ENCODE data around the gene MYZAP.

DNA sequence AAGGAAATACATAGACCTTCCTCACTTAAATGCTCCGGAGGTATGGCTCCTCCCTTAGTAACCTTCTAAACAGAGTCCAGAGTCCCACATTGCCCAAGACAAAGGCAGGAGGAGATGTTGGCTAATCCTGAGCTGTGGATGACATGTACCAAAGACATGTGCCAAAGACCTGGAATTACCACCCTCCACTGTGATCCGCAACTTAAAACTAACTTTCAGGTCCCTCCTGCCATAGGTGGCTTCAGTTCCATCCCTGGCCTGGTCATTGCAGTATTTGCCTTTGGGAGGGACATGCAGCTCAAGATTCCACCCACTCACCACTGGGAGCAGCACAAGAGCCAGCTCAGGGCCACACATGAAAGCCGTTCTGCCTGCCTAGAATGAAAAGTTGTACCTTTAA, 28.0 kb downstream of the MYZAP start:
- TF ChIP-seq ARNTL (CRISPR knock-in tag; IDR thresholded peaks at IDR 0.05; ENCODE audit: borderline replicate concordance, low read depth) (no peak), CSDC2 (CRISPR knock-in tag; IDR thresholded peaks at IDR 0.05) (no peak), ESRRG (CRISPR knock-in tag; IDR thresholded peaks at IDR 0.05) (no peak), BACH2 (CRISPR knock-in tag; IDR thresholded peaks at IDR 0.05; ENCODE audit: borderline replicate concordance) (no peak), ISL1 (CRISPR knock-in tag; IDR thresholded peaks at IDR 0.05) (no peak), ZNF8 (CRISPR knock-in tag; IDR thresholded peaks at IDR 0.05) (no peak), PPARA (CRISPR knock-in tag; IDR thresholded peaks at IDR 0.05; ENCODE audit: borderline replicate concordance) (no peak), RARB (CRISPR knock-in tag; IDR thresholded peaks at IDR 0.05) (no peak), OSR1 (CRISPR knock-in tag; IDR thresholded peaks at IDR 0.05) (no peak)
- TF ChIP-seq, protein P1, sequence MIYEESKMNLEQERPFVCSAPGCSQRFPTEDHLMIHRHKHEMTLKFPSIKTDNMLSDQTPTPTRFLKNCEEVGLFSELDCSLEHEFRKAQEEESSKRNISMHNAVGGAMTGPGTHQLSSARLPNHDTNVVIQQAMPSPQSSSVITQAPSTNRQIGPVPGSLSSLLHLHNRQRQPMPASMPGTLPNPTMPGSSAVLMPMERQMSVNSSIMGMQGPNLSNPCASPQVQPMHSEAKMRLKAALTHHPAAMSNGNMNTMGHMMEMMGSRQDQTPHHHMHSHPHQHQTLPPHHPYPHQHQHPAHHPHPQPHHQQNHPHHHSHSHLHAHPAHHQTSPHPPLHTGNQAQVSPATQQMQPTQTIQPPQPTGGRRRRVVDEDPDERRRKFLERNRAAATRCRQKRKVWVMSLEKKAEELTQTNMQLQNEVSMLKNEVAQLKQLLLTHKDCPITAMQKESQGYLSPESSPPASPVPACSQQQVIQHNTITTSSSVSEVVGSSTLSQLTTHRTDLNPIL (CRISPR knock-in tag; IDR thresholded peaks at IDR 0.05; ENCODE audit: low read depth): no peak
- TF ChIP-seq, protein P2, sequence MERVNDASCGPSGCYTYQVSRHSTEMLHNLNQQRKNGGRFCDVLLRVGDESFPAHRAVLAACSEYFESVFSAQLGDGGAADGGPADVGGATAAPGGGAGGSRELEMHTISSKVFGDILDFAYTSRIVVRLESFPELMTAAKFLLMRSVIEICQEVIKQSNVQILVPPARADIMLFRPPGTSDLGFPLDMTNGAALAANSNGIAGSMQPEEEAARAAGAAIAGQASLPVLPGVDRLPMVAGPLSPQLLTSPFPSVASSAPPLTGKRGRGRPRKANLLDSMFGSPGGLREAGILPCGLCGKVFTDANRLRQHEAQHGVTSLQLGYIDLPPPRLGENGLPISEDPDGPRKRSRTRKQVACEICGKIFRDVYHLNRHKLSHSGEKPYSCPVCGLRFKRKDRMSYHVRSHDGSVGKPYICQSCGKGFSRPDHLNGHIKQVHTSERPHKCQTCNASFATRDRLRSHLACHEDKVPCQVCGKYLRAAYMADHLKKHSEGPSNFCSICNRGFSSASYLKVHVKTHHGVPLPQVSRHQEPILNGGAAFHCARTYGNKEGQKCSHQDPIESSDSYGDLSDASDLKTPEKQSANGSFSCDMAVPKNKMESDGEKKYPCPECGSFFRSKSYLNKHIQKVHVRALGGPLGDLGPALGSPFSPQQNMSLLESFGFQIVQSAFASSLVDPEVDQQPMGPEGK (CRISPR knock-in tag; IDR thresholded peaks at IDR 0.05; ENCODE audit: borderline replicate concordance): no peak
- TF ChIP-seq, protein P3, sequence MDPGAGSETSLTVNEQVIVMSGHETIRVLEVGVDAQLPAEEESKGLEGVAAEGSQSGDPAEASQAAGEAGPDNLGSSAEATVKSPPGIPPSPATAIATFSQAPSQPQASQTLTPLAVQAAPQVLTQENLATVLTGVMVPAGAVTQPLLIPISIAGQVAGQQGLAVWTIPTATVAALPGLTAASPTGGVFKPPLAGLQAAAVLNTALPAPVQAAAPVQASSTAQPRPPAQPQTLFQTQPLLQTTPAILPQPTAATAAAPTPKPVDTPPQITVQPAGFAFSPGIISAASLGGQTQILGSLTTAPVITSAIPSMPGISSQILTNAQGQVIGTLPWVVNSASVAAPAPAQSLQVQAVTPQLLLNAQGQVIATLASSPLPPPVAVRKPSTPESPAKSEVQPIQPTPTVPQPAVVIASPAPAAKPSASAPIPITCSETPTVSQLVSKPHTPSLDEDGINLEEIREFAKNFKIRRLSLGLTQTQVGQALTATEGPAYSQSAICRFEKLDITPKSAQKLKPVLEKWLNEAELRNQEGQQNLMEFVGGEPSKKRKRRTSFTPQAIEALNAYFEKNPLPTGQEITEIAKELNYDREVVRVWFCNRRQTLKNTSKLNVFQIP (CRISPR knock-in tag; IDR thresholded peaks at IDR 0.05; ENCODE audit: borderline replicate concordance, low read depth): no peak
- TF ChIP-seq, protein P4, sequence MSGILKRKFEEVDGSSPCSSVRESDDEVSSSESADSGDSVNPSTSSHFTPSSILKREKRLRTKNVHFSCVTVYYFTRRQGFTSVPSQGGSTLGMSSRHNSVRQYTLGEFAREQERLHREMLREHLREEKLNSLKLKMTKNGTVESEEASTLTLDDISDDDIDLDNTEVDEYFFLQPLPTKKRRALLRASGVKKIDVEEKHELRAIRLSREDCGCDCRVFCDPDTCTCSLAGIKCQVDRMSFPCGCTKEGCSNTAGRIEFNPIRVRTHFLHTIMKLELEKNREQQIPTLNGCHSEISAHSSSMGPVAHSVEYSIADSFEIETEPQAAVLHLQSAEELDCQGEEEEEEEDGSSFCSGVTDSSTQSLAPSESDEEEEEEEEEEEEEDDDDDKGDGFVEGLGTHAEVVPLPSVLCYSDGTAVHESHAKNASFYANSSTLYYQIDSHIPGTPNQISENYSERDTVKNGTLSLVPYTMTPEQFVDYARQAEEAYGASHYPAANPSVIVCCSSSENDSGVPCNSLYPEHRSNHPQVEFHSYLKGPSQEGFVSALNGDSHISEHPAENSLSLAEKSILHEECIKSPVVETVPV (CRISPR knock-in tag; IDR thresholded peaks at IDR 0.05): no peak

Data from SK-N-SH treated with all-trans-retinoic acid at 6 μM for 48 hours (cell line).